GM21717 (cell line): ENCODE results near the gene WNT2B.

Experiments used
- ATAC-seq: cut with Tn5 transposase; IDR thresholded peaks from one replicate; pipeline ENCODE4 v1.9.1; 2021; ENCODE audit warnings: mild to moderate bottlenecking, moderate library complexity; ENCODE audit not compliant: unreplicated experiment

WNT2B gene

GRCh38 chr1:112564081-112564480 is 55.3 kb downstream of the WNT2B start:
- ATAC-seq = no peak

GRCh38 chr1:112565800-112566199 is 57.0 kb downstream of the WNT2B start:
- no peak for ATAC-seq

GRCh38 chr1:112575154-112575804 is 66.5 kb downstream of the WNT2B start:
- no peak for ATAC-seq

GRCh38 chr1:112576240-112576639 is 67.5 kb downstream of the WNT2B start:
- no peak for ATAC-seq
